SU-DHL-6 (cell line): ENCODE data around the gene NAE1.

Experiments used
- EZH2phosphoT487 ChIP-seq: fragments of 200-600 bp; sonication (generic), shearing (Covaris generic); conservative IDR thresholded peaks from 2 replicates; pipeline ENCODE4 v1.6.1; 2018; ENCODE audit warnings: mild to moderate bottlenecking, antibody characterized with exemption, low read length, moderate library complexity, mixed read lengths
- TF ChIP-seq, protein P1 (sequence below): fragments of 200-600 bp; sonication (generic); IDR thresholded peaks from one replicate; pipeline ENCODE4 v1.5.1; 2017; ENCODE audit warnings: antibody characterized with exemption, mild to moderate bottlenecking, low read length, moderate library complexity; ENCODE audit not compliant: insufficient read depth, poor library complexity, severe bottlenecking

DNA sequence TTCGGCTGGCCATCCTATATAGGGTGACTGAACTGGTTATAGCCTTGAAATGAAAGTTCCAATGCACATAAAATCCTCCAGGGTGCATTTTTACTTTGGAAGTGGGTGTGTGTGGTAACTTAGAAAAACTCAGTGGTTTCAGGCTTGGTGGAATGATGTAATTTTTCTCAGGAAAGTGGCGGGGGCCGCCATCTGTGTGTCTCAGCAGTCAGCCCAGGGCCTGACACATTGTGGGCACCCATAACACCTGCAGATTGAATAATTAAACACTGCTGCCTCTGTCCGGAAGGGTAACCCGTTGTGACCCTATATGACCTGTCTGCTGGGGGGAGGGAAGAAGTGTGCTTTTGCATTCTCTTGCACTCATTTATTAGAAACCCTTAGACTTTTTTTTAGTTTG, 47.3 kb upstream of the NAE1 start:
- TF ChIP-seq, protein P1, sequence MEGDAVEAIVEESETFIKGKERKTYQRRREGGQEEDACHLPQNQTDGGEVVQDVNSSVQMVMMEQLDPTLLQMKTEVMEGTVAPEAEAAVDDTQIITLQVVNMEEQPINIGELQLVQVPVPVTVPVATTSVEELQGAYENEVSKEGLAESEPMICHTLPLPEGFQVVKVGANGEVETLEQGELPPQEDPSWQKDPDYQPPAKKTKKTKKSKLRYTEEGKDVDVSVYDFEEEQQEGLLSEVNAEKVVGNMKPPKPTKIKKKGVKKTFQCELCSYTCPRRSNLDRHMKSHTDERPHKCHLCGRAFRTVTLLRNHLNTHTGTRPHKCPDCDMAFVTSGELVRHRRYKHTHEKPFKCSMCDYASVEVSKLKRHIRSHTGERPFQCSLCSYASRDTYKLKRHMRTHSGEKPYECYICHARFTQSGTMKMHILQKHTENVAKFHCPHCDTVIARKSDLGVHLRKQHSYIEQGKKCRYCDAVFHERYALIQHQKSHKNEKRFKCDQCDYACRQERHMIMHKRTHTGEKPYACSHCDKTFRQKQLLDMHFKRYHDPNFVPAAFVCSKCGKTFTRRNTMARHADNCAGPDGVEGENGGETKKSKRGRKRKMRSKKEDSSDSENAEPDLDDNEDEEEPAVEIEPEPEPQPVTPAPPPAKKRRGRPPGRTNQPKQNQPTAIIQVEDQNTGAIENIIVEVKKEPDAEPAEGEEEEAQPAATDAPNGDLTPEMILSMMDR = no peak
- no peak for TF ChIP-seq EZH2phosphoT487
